KMS-11 (cell line): ENCODE data around the gene PRKD3.

ENCODE experiments used
- H2AFZ ChIP-seq: fragments of 200-600 bp; sonication (generic); 2 replicates; pipeline ENCODE4 v1.6.1; 2016; ENCODE audit warnings: antibody characterized with exemption, mixed run types, low read depth
- H3K27ac ChIP-seq: fragments of 200-600 bp; sonication (generic); 2 replicates; pipeline ENCODE4 v1.6.1; 2016; ENCODE audit warnings: mild to moderate bottlenecking, mixed run types
- H3K27me3 ChIP-seq: fragments of 200-600 bp; sonication (generic); 2 replicates; pipeline ENCODE4 v1.6.1; 2017; ENCODE audit warnings: mild to moderate bottlenecking, low read depth, mixed run types, moderate library complexity; ENCODE audit not compliant: insufficient read depth
- H3K36me3 ChIP-seq: fragments of 200-600 bp; sonication (generic); 2 replicates; pipeline ENCODE4 v1.6.1; 2017; ENCODE audit warnings: mild to moderate bottlenecking, mixed run types; ENCODE audit not compliant: insufficient read depth
- H3K4me1 ChIP-seq: fragments of 200-600 bp; sonication (generic); 2 replicates; pipeline ENCODE4 v1.6.1; 2016; ENCODE audit warnings: mild to moderate bottlenecking, low read depth, mixed run types; ENCODE audit not compliant: poor library complexity, severe bottlenecking
- H3K4me2 ChIP-seq: fragments of 200-600 bp; sonication (generic); 2 replicates; pipeline ENCODE4 v1.7.0; 2016; ENCODE audit warnings: mild to moderate bottlenecking, mixed run types
- H3K4me3 ChIP-seq: fragments of 200-600 bp; sonication (generic); IDR thresholded peaks from 2 replicates; pipeline ENCODE4 v1.6.1; 2017; ENCODE audit warnings: low read depth, low read length, mixed read lengths; ENCODE audit not compliant: insufficient read depth
- H3K79me2 ChIP-seq: fragments of 200-600 bp; sonication (generic); 2 replicates; pipeline ENCODE4 v1.6.1; 2016; ENCODE audit warnings: low read depth, mixed run types; ENCODE audit not compliant: insufficient read depth
- H3K9ac ChIP-seq: fragments of 200-600 bp; sonication (generic); 2 replicates; pipeline ENCODE4 v1.6.1; 2016; ENCODE audit warnings: mild to moderate bottlenecking, mixed run types
- H4K20me1 ChIP-seq: fragments of 200-600 bp; sonication (generic); 2 replicates; pipeline ENCODE4 v1.6.1; 2016; ENCODE audit warnings: mild to moderate bottlenecking, mixed run types; ENCODE audit not compliant: insufficient read depth
- TF ChIP-seq, protein P1 (sequence below): fragments of 200-600 bp; sonication (generic); conservative IDR thresholded peaks from 2 replicates; pipeline ENCODE4 v1.6.1; 2017; ENCODE audit warnings: low read depth, mild to moderate bottlenecking, antibody characterized with exemption, low read length, moderate library complexity, mixed read lengths

The PRKD3 gene

DNA sequence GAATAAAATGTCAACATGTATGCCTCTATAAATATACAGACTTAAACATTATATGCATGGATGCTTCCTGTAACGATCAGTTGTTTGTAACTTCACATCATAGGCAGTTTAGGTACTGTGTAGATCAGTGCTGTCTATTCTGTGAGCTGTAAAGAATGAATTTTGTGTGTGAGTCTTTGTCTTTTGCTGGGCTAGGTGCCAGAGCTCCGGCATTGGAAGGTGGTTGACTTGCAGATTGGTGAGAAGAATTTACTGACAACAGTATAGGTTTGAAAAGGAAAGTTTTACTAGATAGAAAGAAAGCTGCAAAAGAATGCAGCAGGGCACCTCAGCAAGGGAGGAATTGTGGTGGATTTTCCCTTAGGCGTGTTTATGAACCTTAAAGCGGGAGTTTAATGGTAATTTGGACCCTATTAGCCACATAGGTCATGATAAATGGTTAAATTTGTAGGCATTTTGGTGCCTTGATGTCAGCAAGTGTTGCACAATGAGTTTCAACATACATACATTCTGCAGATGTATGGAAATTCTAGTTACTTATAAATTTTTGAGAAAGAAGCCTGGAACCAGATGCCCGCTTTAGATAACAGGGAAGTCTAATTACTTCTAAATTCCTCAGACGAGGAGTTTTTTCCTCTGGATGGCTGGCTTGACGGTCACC, 13.1 kb upstream of the PRKD3 start:
- H3K4me1 ChIP-seq = peaks cover 54% of the 10 kb centered on the region
- no peaks in the 10 kb centered on the region for H4K20me1 ChIP-seq
- H3K4me2 ChIP-seq = peak overlapping the region; percentile 97
- H3K27me3 ChIP-seq = no peaks in the 10 kb centered on the region
- H3K27ac ChIP-seq = peak overlapping the region; percentile 92
- H3K4me3 ChIP-seq = peak overlapping the region; percentile 31
- no peak overlapping the region for H2AFZ ChIP-seq
- peaks cover 95% of the 10 kb centered on the region for H3K79me2 ChIP-seq
- peak overlapping the region; percentile 90 for H3K9ac ChIP-seq
- H3K36me3 ChIP-seq = no peaks in the 10 kb centered on the region
- TF ChIP-seq, protein P1, sequence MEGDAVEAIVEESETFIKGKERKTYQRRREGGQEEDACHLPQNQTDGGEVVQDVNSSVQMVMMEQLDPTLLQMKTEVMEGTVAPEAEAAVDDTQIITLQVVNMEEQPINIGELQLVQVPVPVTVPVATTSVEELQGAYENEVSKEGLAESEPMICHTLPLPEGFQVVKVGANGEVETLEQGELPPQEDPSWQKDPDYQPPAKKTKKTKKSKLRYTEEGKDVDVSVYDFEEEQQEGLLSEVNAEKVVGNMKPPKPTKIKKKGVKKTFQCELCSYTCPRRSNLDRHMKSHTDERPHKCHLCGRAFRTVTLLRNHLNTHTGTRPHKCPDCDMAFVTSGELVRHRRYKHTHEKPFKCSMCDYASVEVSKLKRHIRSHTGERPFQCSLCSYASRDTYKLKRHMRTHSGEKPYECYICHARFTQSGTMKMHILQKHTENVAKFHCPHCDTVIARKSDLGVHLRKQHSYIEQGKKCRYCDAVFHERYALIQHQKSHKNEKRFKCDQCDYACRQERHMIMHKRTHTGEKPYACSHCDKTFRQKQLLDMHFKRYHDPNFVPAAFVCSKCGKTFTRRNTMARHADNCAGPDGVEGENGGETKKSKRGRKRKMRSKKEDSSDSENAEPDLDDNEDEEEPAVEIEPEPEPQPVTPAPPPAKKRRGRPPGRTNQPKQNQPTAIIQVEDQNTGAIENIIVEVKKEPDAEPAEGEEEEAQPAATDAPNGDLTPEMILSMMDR = no peak

GRCh38 chr2:37335604-37336003, 11.0 kb upstream of the PRKD3 start:
- peak overlapping the region; percentile 92 for H3K27ac ChIP-seq
- H3K79me2 ChIP-seq = peaks cover 94% of the 10 kb centered on the region
- H4K20me1 ChIP-seq = no peaks in the 10 kb centered on the region
- no peak overlapping the region for H3K4me3 ChIP-seq
- H3K27me3 ChIP-seq = no peaks in the 10 kb centered on the region
- H3K4me1 ChIP-seq = peaks cover 53% of the 10 kb centered on the region
- TF ChIP-seq, protein P1 = no peak
- H2AFZ ChIP-seq = no peak overlapping the region
- H3K4me2 ChIP-seq = peak overlapping the region; percentile 62
- H3K9ac ChIP-seq = peak overlapping the region; percentile 90
- no peaks in the 10 kb centered on the region for H3K36me3 ChIP-seq

- Histone ChIP-seq H3K9ac (peak overlapping the region; percentile 6; the same call in 1 of the 2 replicates), H4K20me1 (no peaks in the 10 kb centered on the region), H3K27me3 (no peaks in the 10 kb centered on the region), H3K4me2 (peak overlapping the region; percentile 62), H3K4me3 (peak overlapping the region; percentile 49), H3K27ac (peak overlapping the region; percentile 52; the same call in 1 of the 2 replicates), H2AFZ (no peak overlapping the region), H3K36me3 (no peaks in the 10 kb centered on the region), H3K79me2 (peaks cover 93% of the 10 kb centered on the region), H3K4me1 (peaks cover 50% of the 10 kb centered on the region)
- TF ChIP-seq, protein P1 = no peak
Measured at GRCh38 chr2:37333256-37333655, 8.6 kb upstream of the PRKD3 start.

GRCh38 chr2:37332560-37332959, 7.9 kb upstream of the PRKD3 start:
- Histone ChIP-seq H3K27ac (peak overlapping the region; percentile 52; the same call in 1 of the 2 replicates), H3K4me3 (no peak overlapping the region), H4K20me1 (no peaks in the 10 kb centered on the region), H3K4me1 (peaks cover 56% of the 10 kb centered on the region), H2AFZ (no peak overlapping the region), H3K9ac (no peak overlapping the region; the same call in 1 of the 2 replicates), H3K36me3 (no peaks in the 10 kb centered on the region), H3K4me2 (peak overlapping the region; percentile 62; the same call in 1 of the 2 replicates), H3K79me2 (peaks cover 92% of the 10 kb centered on the region), H3K27me3 (no peaks in the 10 kb centered on the region)
- TF ChIP-seq, protein P1 = no peak
